Mesenchymal stem cell (in vitro differentiated cells and primary cell): Measurements from ENCODE around the gene FGF22.

Experiments used
- DNase-seq: peaks from one replicate; pipeline ENCODE4 v3.0.0-alpha.2; 2013
- H2AFZ ChIP-seq: one replicate; pipeline ENCODE4 v1.6.1; 2013; ENCODE audit warnings: low read depth, mild to moderate bottlenecking, control low read depth, inconsistent platforms, low read length, moderate library complexity
- H2AK5ac ChIP-seq: 2 replicates; pipeline ENCODE4 v1.6.1; 2013; ENCODE audit warnings: low read length, moderate library complexity, mild to moderate bottlenecking, inconsistent platforms; ENCODE audit not compliant: severe bottlenecking
- H2BK120ac ChIP-seq: one replicate; pipeline ENCODE4 v1.6.1; 2013; ENCODE audit warnings: low read depth, mild to moderate bottlenecking, inconsistent platforms, low read length, moderate library complexity
- H2BK12ac ChIP-seq, 2 experiments: one replicate each; pipeline ENCODE4 v1.6.1; 2013; ENCODE audit warnings: inconsistent platforms in 2 of 2, low read length in 2 of 2, mild to moderate bottlenecking in 2 of 2, moderate library complexity in 2 of 2, control low read depth in 1 of 2
- H2BK15ac ChIP-seq: one replicate; pipeline ENCODE4 v1.6.1; 2013; ENCODE audit warnings: mild to moderate bottlenecking, low read depth, inconsistent platforms; ENCODE audit not compliant: poor library complexity, severe bottlenecking
- H2BK5ac ChIP-seq: 2 replicates; pipeline ENCODE4 v1.6.1; 2013; ENCODE audit warnings: low read depth, mild to moderate bottlenecking, low read length, control low read depth, inconsistent platforms; ENCODE audit not compliant: poor library complexity, severe bottlenecking
- H3K14ac ChIP-seq, 2 experiments: one replicate each; pipeline ENCODE4 v1.6.1; 2013; ENCODE audit warnings: inconsistent platforms in 2 of 2, low read length in 2 of 2, control low read depth in 1 of 2, mild to moderate bottlenecking in 1 of 2, moderate library complexity in 1 of 2
- H3K18ac ChIP-seq, 2 experiments: one replicate each; pipeline ENCODE4 v1.6.1; 2013; ENCODE audit warnings: inconsistent platforms in 2 of 2, low read length in 2 of 2, control low read depth in 1 of 2, low read depth in 1 of 2, mild to moderate bottlenecking in 1 of 2
- H3K23ac ChIP-seq, 2 experiments: one replicate each; pipeline ENCODE4 v1.6.1; 2013; ENCODE audit warnings: inconsistent platforms in 2 of 2, low read length in 2 of 2, mild to moderate bottlenecking in 2 of 2, moderate library complexity in 2 of 2, control low read depth in 1 of 2
- H3K27ac ChIP-seq: 2 replicates; pipeline ENCODE4 v1.5.1; 2013; ENCODE audit warnings: mild to moderate bottlenecking, moderate library complexity, low read length, control low read depth, inconsistent platforms; ENCODE audit not compliant: poor library complexity, severe bottlenecking
- H3K27me3 ChIP-seq, 2 experiments: 2 replicates each; pipeline versions ENCODE4 v1.6.1 to v1.7.0; 2013; ENCODE audit warnings: low read length in 2 of 2, mild to moderate bottlenecking in 2 of 2, moderate library complexity in 2 of 2, control low read depth in 1 of 2, inconsistent platforms in 1 of 2; ENCODE audit not compliant: control insufficient read depth in 1 of 2, insufficient read depth in 1 of 2
- H3K36me3 ChIP-seq, 2 experiments: 2 replicates each; pipeline versions ENCODE4 v1.6.1 to v1.7.0; 2013; ENCODE audit warnings: low read length in 2 of 2, control low read depth in 1 of 2, inconsistent platforms in 1 of 2, low read depth in 1 of 2, mild to moderate bottlenecking in 1 of 2; ENCODE audit not compliant: insufficient read depth in 2 of 2, control insufficient read depth in 1 of 2
- H3K4ac ChIP-seq, 2 experiments: one replicate each; pipeline ENCODE4 v1.6.1; 2013; ENCODE audit warnings: inconsistent platforms in 2 of 2, low read length in 2 of 2, mild to moderate bottlenecking in 2 of 2, moderate library complexity in 2 of 2, control low read depth in 1 of 2, low read depth in 1 of 2
- H3K4me1 ChIP-seq: 2 replicates; pipeline ENCODE4 v1.6.1; 2013; ENCODE audit warnings: low read depth, low read length, control low read depth; ENCODE audit not compliant: control insufficient read depth, insufficient read depth
- H3K4me2 ChIP-seq: 2 replicates; pipeline ENCODE4 v1.6.1; 2013; ENCODE audit warnings: low read length, mild to moderate bottlenecking, inconsistent platforms; ENCODE audit not compliant: poor library complexity, severe bottlenecking
- H3K4me3 ChIP-seq, 2 experiments: 2 replicates each; pipeline versions ENCODE4 v1.5.1 to v1.7.0; 2013; ENCODE audit warnings: low read length in 2 of 2, mild to moderate bottlenecking in 2 of 2, control low read depth in 1 of 2, low read depth in 1 of 2; ENCODE audit not compliant: insufficient read depth in 1 of 2
- H3K79me1 ChIP-seq: replicated peaks from 2 replicates; pipeline ENCODE4 v1.6.1; 2013; ENCODE audit warnings: mild to moderate bottlenecking, control low read depth, low read length, inconsistent platforms; ENCODE audit not compliant: poor library complexity, severe bottlenecking
- H3K9ac ChIP-seq: 2 replicates; pipeline ENCODE4 v1.7.0; 2013; ENCODE audit warnings: mild to moderate bottlenecking, low read length, moderate library complexity
- H3K9me3 ChIP-seq: 2 replicates; pipeline ENCODE4 v1.7.0; 2013; ENCODE audit warnings: mild to moderate bottlenecking, low read length; ENCODE audit not compliant: control insufficient read depth
- H4K8ac ChIP-seq: one replicate; pipeline ENCODE4 v1.6.1; 2013; ENCODE audit warnings: inconsistent platforms, mild to moderate bottlenecking, low read length, moderate library complexity
- H4K91ac ChIP-seq: one replicate; pipeline ENCODE4 v1.6.1; 2013; ENCODE audit warnings: mild to moderate bottlenecking, low read length, inconsistent platforms
- WGBS: methylation state at CpG from one replicate; pipeline ENCODE4 v1.1.7; 2013; ENCODE audit warnings: mixed read lengths; 5-methylcytosine and 5-hydroxymethylcytosine counted together

Gene FGF22

DNA sequence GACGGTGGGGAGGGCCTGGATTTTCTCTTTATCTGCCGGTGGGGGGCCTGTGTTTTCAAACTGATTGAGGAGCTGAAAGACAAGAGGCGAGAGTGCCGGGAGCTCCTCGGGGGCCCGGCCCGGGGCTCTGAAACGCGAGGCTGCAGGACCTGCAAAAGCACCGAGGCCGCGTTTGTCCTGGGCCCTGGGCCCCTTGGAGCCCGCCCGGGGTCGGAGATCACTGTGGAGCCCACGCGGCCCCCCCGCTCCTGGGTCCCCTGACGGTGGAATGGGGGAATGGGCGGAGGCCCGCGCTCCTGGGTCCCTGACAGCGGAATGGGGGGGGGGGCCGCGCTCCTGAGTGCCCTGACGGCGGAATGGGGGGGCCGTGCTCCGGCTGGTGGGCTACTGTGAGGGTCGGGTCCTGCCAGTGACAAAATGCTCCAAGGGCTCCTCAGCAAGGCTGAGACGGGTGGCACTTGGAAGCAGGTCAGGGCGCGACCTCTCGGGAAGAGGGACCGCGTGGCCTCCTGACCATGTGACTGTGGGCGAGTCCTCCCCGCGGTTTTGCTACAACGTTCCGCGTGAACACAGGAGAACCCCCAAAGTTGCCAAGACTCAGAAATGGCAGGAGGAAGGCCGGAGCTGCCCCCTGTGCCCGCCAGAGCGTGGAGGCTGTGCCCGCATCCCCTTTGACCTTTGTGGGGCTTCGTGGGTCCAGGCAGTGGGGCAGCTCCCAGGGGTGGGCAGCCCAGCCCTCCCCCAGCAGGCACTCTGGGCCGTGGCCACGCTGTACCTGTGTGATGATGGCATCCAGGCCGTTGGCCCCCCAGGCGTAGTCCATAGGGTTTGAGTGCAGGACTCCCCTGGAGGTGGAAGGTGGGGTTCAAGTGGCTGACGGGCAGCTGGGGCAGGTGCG lies 9.5 kb downstream of the FGF22 start:
- H2AK5ac ChIP-seq: no peak overlapping the region
- H2BK12ac ChIP-seq: no peak overlapping the region
- H3K27me3 ChIP-seq: no peaks in the 10 kb centered on the region
- DNase-seq: no peak
- no peak overlapping the region for H3K27ac ChIP-seq
- H2BK15ac ChIP-seq: no peak overlapping the region
- no peak overlapping the region for H3K4me3 ChIP-seq
- H2BK5ac ChIP-seq: no peak overlapping the region
- no peak overlapping the region for H3K14ac ChIP-seq
- H4K91ac ChIP-seq: peak overlapping the region; percentile 28
- H3K9ac ChIP-seq: no peak overlapping the region
- no peaks in the 10 kb centered on the region for H3K9me3 ChIP-seq
- H2AFZ ChIP-seq: no peak overlapping the region
- H3K4ac ChIP-seq: no peak overlapping the region
- H3K23ac ChIP-seq: no peak overlapping the region
- no peaks in the 10 kb centered on the region for H3K4me1 ChIP-seq
- WGBS: 96% methylated on average over 53 of the region's 53 CpGs
- H3K18ac ChIP-seq: no peak overlapping the region
- no peak overlapping the region for H3K4me2 ChIP-seq
- peaks cover 56 to 97% of the 10 kb centered on the region in 2 experiments for H3K36me3 ChIP-seq
- no peak overlapping the region for H2BK120ac ChIP-seq
- no peak overlapping the region for H4K8ac ChIP-seq
- H3K79me1 ChIP-seq: peaks cover 20% of the 10 kb centered on the region

DNA sequence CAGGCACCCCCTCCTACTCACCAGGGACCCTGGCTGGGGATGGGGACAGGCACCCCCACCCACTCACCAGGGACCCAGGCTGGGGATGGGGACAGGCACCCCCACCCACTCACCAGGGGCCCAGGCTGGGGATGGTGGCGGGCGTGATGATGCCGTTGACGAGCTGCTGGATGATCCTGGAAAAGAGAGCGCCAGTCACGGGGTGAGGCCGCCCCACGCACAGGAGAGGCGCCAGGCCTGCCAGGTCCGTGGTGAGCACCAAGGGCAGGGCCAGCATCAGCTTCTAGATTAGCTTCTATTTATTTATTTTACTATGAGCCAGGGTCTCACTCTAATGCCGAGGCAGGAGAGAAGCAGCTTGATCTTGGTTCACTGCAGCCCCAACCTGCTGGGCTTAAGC lies 10.4 kb downstream of the FGF22 start:
- no peak overlapping the region for H3K4me3 ChIP-seq
- no peaks in the 10 kb centered on the region for H3K9me3 ChIP-seq
- H3K4me1 ChIP-seq: no peaks in the 10 kb centered on the region
- no peak overlapping the region for H3K14ac ChIP-seq
- no peak overlapping the region for H3K4me2 ChIP-seq
- H2AFZ ChIP-seq: no peak overlapping the region
- H3K27me3 ChIP-seq: no peaks in the 10 kb centered on the region
- no peak overlapping the region for H2BK12ac ChIP-seq
- no peak overlapping the region for H2BK5ac ChIP-seq
- H2BK120ac ChIP-seq: no peak overlapping the region
- no peak overlapping the region for H4K91ac ChIP-seq
- no peak overlapping the region for H4K8ac ChIP-seq
- H3K79me1 ChIP-seq: peaks cover 20% of the 10 kb centered on the region
- no peak overlapping the region for H3K18ac ChIP-seq
- DNase-seq: no peak
- H2BK15ac ChIP-seq: no peak overlapping the region
- no peak overlapping the region for H3K23ac ChIP-seq
- WGBS: 95% methylated on average over 11 of the region's 11 CpGs
- H3K4ac ChIP-seq: no peak overlapping the region
- no peak overlapping the region for H2AK5ac ChIP-seq
- no peak overlapping the region for H3K27ac ChIP-seq
- peaks cover 50 to 96% of the 10 kb centered on the region in 2 experiments for H3K36me3 ChIP-seq
- H3K9ac ChIP-seq: no peak overlapping the region

DNA sequence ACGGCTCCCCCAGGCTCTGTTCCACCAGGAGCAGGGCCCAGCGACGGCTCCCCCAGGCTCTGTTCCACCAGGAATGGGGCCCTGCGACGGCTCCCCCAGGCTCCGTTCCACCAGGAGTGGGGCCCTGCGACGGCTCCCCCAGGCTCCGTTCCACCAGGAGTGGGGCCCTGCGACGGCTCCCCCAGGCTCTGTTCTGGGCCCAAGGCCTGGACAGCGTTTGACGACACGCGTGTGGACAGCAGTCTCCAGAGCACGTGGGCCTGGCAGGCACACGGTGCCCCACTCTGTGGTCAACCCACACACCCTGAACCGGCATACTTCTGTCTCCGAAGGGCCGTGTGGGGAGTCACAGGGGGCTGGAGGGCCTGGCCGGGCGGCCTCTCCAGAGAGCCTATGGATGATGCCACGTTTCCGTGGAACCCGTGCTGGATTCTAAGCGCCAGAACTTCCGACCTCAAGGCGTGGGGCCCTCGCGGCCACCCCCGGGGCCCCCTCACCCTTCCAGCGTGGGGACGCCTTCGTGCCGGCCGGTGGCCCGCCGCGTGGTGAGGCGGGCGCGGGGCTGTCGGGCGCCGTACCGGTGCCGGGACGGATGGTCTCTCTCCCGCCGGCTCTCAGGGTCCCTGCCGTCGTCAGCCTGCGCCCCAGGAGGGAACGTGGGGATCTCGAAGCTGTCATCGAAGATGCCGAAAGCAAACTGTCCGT lies 11.6 kb downstream of the FGF22 start:
- no peak overlapping the region for H3K27ac ChIP-seq
- H3K18ac ChIP-seq: no peak overlapping the region
- no peak overlapping the region for H3K14ac ChIP-seq
- no peak for DNase-seq
- H3K4ac ChIP-seq: no peak overlapping the region
- no peak overlapping the region for H2BK15ac ChIP-seq
- H2BK120ac ChIP-seq: no peak overlapping the region
- H2AK5ac ChIP-seq: no peak overlapping the region
- H2BK12ac ChIP-seq: no peak overlapping the region
- no peaks in the 10 kb centered on the region for H3K9me3 ChIP-seq
- H3K27me3 ChIP-seq: no peaks in the 10 kb centered on the region
- H3K79me1 ChIP-seq: peaks cover 18% of the 10 kb centered on the region
- peak overlapping the region; percentile 2 for H4K91ac ChIP-seq
- WGBS: 98% methylated on average over 52 of the region's 58 CpGs
- H3K4me1 ChIP-seq: peaks cover 6% of the 10 kb centered on the region
- H3K23ac ChIP-seq: no peak overlapping the region
- no peak overlapping the region for H3K9ac ChIP-seq
- H3K4me3 ChIP-seq: no peak overlapping the region
- peaks cover 46 to 94% of the 10 kb centered on the region in 2 experiments for H3K36me3 ChIP-seq
- H4K8ac ChIP-seq: no peak overlapping the region
- no peak overlapping the region for H3K4me2 ChIP-seq
- H2AFZ ChIP-seq: no peak overlapping the region
- no peak overlapping the region for H2BK5ac ChIP-seq

DNA sequence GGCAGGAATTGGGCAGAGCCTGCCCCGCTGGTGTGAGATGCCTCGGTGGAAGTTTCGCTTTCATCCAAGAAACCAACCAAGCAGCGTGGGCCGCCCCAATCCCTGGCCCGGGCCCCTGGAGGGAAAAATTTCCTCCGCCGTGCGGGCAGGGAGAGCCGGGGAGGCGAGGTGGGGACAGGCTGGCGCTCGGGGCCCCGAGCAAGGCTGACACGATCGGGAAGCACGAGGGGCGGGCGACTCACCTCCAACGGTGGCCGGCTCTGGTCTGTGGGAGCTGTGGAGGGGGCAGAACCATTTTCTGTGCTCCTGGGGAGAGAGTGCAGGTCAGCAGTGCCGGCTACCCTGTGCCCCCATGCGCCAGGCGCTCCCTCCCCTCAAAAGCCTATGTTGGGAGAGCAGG lies 12.3 kb downstream of the FGF22 start:
- no peak overlapping the region for H3K18ac ChIP-seq

More for the DNA sequence above, 12.3 kb downstream of the FGF22 start:
- Histone ChIP-seq H3K4me1 (peaks cover 9% of the 10 kb centered on the region), H3K36me3 (peaks cover 40 to 93% of the 10 kb centered on the region in 2 experiments), H3K23ac (no peak overlapping the region), H2BK120ac (no peak overlapping the region), H3K27me3 (no peaks in the 10 kb centered on the region), H2AK5ac (no peak overlapping the region), H3K9ac (no peak overlapping the region), H4K8ac (peak overlapping the region; percentile 38), H3K4me3 (no peak overlapping the region), H2BK5ac (no peak overlapping the region), H4K91ac (no peak overlapping the region), H3K9me3 (no peaks in the 10 kb centered on the region), H3K79me1 (peaks cover 13% of the 10 kb centered on the region), H3K27ac (no peak overlapping the region), H3K4me2 (no peak overlapping the region), H3K4ac (no peak overlapping the region), H2BK12ac (no peak overlapping the region), H3K14ac (no peak overlapping the region), H2AFZ (no peak overlapping the region), H2BK15ac (no peak overlapping the region)
- no peak for DNase-seq
- WGBS: 93% methylated on average over 24 of the region's 24 CpGs
